Trophoblast cell (in vitro differentiated cells and primary cell): ENCODE results near the gene OGFOD2.
A peak's percentile ranks its signal among the peaks of the same experiment; 100 is the strongest.

Experiments
- DNase-seq, 2 donors: peaks; one replicate each; pipeline ENCODE4 v3.0.0-alpha.2; 2016
- H2AFZ ChIP-seq: 2 replicates; pipeline ENCODE4 v1.6.1; 2013; ENCODE audit warnings: low read length, moderate library complexity, mild to moderate bottlenecking; ENCODE audit not compliant: insufficient read depth, poor library complexity
- H2AK5ac ChIP-seq: 2 replicates; pipeline ENCODE4 v1.6.1; 2013; ENCODE audit warnings: mild to moderate bottlenecking, low read length
- H2BK120ac ChIP-seq: 2 replicates; pipeline ENCODE4 v1.6.1; 2013; ENCODE audit warnings: low read length, mild to moderate bottlenecking, moderate library complexity; ENCODE audit not compliant: insufficient read depth, poor library complexity
- H2BK12ac ChIP-seq: 2 replicates; pipeline ENCODE4 v1.6.1; 2013; ENCODE audit warnings: mild to moderate bottlenecking, low read length, moderate library complexity
- H2BK5ac ChIP-seq: 2 replicates; pipeline ENCODE4 v1.6.1; 2013; ENCODE audit warnings: low read length, low read depth, moderate library complexity, mild to moderate bottlenecking; ENCODE audit not compliant: poor library complexity
- H3K14ac ChIP-seq: 2 replicates; pipeline ENCODE4 v1.6.1; 2013; ENCODE audit warnings: mild to moderate bottlenecking, low read length
- H3K18ac ChIP-seq: 2 replicates; pipeline ENCODE4 v1.6.1; 2013; ENCODE audit warnings: mild to moderate bottlenecking, low read length
- H3K23ac ChIP-seq: 2 replicates; pipeline ENCODE4 v1.6.1; 2013; ENCODE audit warnings: low read length
- H3K27ac ChIP-seq: 2 replicates; pipeline ENCODE4 v1.5.1; 2013; ENCODE audit warnings: low read depth, mild to moderate bottlenecking, inconsistent platforms, low read length, moderate library complexity
- H3K27me3 ChIP-seq: 2 replicates; pipeline ENCODE4 v1.6.1; 2013; ENCODE audit warnings: inconsistent platforms, mild to moderate bottlenecking, low read length, moderate library complexity; ENCODE audit not compliant: insufficient read depth
- H3K36me3 ChIP-seq, 2 experiments: 1 replicate in 1 of 2; 2 replicates in 1 of 2; pipeline ENCODE4 v1.6.1; 2013; ENCODE audit warnings: low read length in 2 of 2, mild to moderate bottlenecking in 2 of 2, moderate library complexity in 1 of 2; ENCODE audit not compliant: insufficient read depth in 2 of 2, control insufficient read depth in 1 of 2
- H3K4ac ChIP-seq: 2 replicates; pipeline ENCODE4 v1.6.1; 2013; ENCODE audit warnings: low read depth, mild to moderate bottlenecking, low read length, moderate library complexity
- H3K4me1 ChIP-seq, 2 experiments: 1 replicate in 1 of 2; 2 replicates in 1 of 2; pipeline ENCODE4 v1.6.1; 2013; ENCODE audit warnings: low read length in 2 of 2, mild to moderate bottlenecking in 2 of 2, moderate library complexity in 1 of 2; ENCODE audit not compliant: insufficient read depth in 2 of 2, control insufficient read depth in 1 of 2
- H3K4me2 ChIP-seq: 2 replicates; pipeline ENCODE4 v1.6.1; 2013; ENCODE audit warnings: inconsistent platforms, mild to moderate bottlenecking, low read length, moderate library complexity
- H3K4me3 ChIP-seq: 2 replicates; pipeline ENCODE4 v1.5.1; 2013; ENCODE audit warnings: mild to moderate bottlenecking, low read depth, low read length, inconsistent platforms
- H3K79me1 ChIP-seq: one replicate; pipeline ENCODE4 v1.6.1; 2013; ENCODE audit warnings: low read length
- H3K79me2 ChIP-seq: 2 replicates; pipeline ENCODE4 v1.6.1; 2013; ENCODE audit warnings: low read length, mild to moderate bottlenecking; ENCODE audit not compliant: control insufficient read depth, insufficient read depth, poor library complexity
- H3K9ac ChIP-seq: 2 replicates; pipeline ENCODE4 v1.6.1; 2013; ENCODE audit warnings: mild to moderate bottlenecking, low read length
- H3K9me3 ChIP-seq: 2 replicates; pipeline ENCODE4 v1.6.1; 2013; ENCODE audit warnings: low read depth, mild to moderate bottlenecking, control low read depth, inconsistent platforms, low read length; ENCODE audit not compliant: insufficient read depth
- H4K12ac ChIP-seq: 2 replicates; pipeline ENCODE4 v1.6.1; 2013; ENCODE audit warnings: low read depth, mild to moderate bottlenecking, low read length, moderate library complexity
- H4K8ac ChIP-seq: 2 replicates; pipeline ENCODE4 v1.6.1; 2013; ENCODE audit warnings: low read depth, mild to moderate bottlenecking, low read length, moderate library complexity
- H4K91ac ChIP-seq: one replicate; pipeline ENCODE4 v1.6.1; 2013; ENCODE audit warnings: low read depth, mild to moderate bottlenecking, low read length, moderate library complexity
- WGBS: extraction: QIAGEN DNeasy Blood & Tissue Kit; methylation state at CpG from one replicate; pipeline ENCODE4 v1.1.7; 2013; ENCODE audit warnings: missing lambda C conversion rate; ENCODE audit not compliant: insufficient read length, insufficient coverage; ENCODE audit errors: extremely low coverage; 5-methylcytosine and 5-hydroxymethylcytosine counted together

OGFOD2 gene

GRCh38 chr12:122988036-122988435, 13.0 kb downstream of the OGFOD2 start:
- no peaks in the 10 kb centered on the region for H3K27me3 ChIP-seq
- no peak overlapping the region for H4K12ac ChIP-seq
- WGBS, result no CpG with 5 or more reads among the region's 13 CpGs

GRCh38 chr12:122988612-122989212, 13.7 kb downstream of the OGFOD2 start:
- no peaks in the 10 kb centered on the region for H3K79me2 ChIP-seq
- H2BK5ac ChIP-seq, result no peak overlapping the region
- H3K27me3 ChIP-seq, result no peaks in the 10 kb centered on the region
- no peak overlapping the region for H2AFZ ChIP-seq
- H3K79me1 ChIP-seq, result no peaks in the 10 kb centered on the region
- H3K27ac ChIP-seq, result no peak overlapping the region
- no peak overlapping the region for H2BK120ac ChIP-seq
- peaks cover 0 to 2% of the 10 kb centered on the region in 2 experiments for H3K36me3 ChIP-seq
- no peaks in the 10 kb centered on the region for H3K9me3 ChIP-seq
- no peak overlapping the region for H4K12ac ChIP-seq
- H3K4ac ChIP-seq, result no peak overlapping the region
- H3K23ac ChIP-seq, result no peak overlapping the region
- H3K4me3 ChIP-seq, result no peak overlapping the region
- H4K8ac ChIP-seq, result no peak overlapping the region
- H3K18ac ChIP-seq, result no peak overlapping the region
- no peak overlapping the region for H2AK5ac ChIP-seq
- H3K4me1 ChIP-seq, result peaks cover 0 to 2% of the 10 kb centered on the region in 2 experiments
- H3K4me2 ChIP-seq, result no peak overlapping the region
- H2BK12ac ChIP-seq, result no peak overlapping the region
- no peak for DNase-seq
- no peak overlapping the region for H3K9ac ChIP-seq
- H4K91ac ChIP-seq, result no peak overlapping the region
- no peak overlapping the region for H3K14ac ChIP-seq
- WGBS, result no CpG with 5 or more reads among the region's 21 CpGs

More at GRCh38 chr12:122988036-122988435, 13.0 kb downstream of the OGFOD2 start:
- Histone ChIP-seq H4K8ac (no peak overlapping the region), H2AK5ac (no peak overlapping the region), H2BK5ac (no peak overlapping the region), H3K18ac (no peak overlapping the region), H3K4me3 (no peak overlapping the region), H3K14ac (no peak overlapping the region), H3K79me1 (no peaks in the 10 kb centered on the region), H3K23ac (no peak overlapping the region), H4K91ac (no peak overlapping the region), H3K79me2 (no peaks in the 10 kb centered on the region), H3K4me2 (no peak overlapping the region), H2BK120ac (no peak overlapping the region), H3K4ac (no peak overlapping the region), H3K36me3 (peaks cover 4 to 6% of the 10 kb centered on the region in 2 experiments), H3K9me3 (no peaks in the 10 kb centered on the region), H2AFZ (no peak overlapping the region), H2BK12ac (no peak overlapping the region), H3K27ac (no peak overlapping the region), H3K9ac (no peak overlapping the region), H3K4me1 (peaks cover 0 to 2% of the 10 kb centered on the region in 2 experiments)
- DNase-seq, result peak in 1 of 2 donors; percentile 18

- Histone ChIP-seq H3K18ac (no peak overlapping the region), H2AFZ (no peak overlapping the region), H3K14ac (no peak overlapping the region), H2BK120ac (no peak overlapping the region), H2BK5ac (no peak overlapping the region), H3K9ac (no peak overlapping the region), H3K4ac (no peak overlapping the region), H3K79me1 (no peaks in the 10 kb centered on the region), H3K23ac (no peak overlapping the region), H3K4me1 (no peaks in the 10 kb centered on the region), H4K8ac (no peak overlapping the region), H3K9me3 (no peaks in the 10 kb centered on the region), H3K36me3 (peaks cover 0 to 2% of the 10 kb centered on the region in 2 experiments), H3K27me3 (no peaks in the 10 kb centered on the region), H4K12ac (no peak overlapping the region), H3K4me2 (no peak overlapping the region), H3K79me2 (no peaks in the 10 kb centered on the region), H2AK5ac (no peak overlapping the region), H3K27ac (no peak overlapping the region), H2BK12ac (no peak overlapping the region), H3K4me3 (no peak overlapping the region), H4K91ac (no peak overlapping the region)
- WGBS, result no CpG with 5 or more reads among the region's 10 CpGs
- no peak for DNase-seq
These were observed 14.3 kb downstream of the OGFOD2 start for GRCh38 chr12:122989225-122989839.

GRCh38 chr12:122989874-122990419, 14.9 kb downstream of the OGFOD2 start:
- H3K36me3 ChIP-seq, result no peaks in the 10 kb centered on the region
- no peak overlapping the region for H3K4me3 ChIP-seq
- no peaks in the 10 kb centered on the region for H3K27me3 ChIP-seq
- no peak overlapping the region for H2BK120ac ChIP-seq
- no peaks in the 10 kb centered on the region for H3K79me1 ChIP-seq
- no peak overlapping the region for H4K12ac ChIP-seq
- H3K4me2 ChIP-seq, result no peak overlapping the region
- no peak overlapping the region for H3K18ac ChIP-seq
- H2BK12ac ChIP-seq, result no peak overlapping the region
- H3K14ac ChIP-seq, result no peak overlapping the region
- H2AFZ ChIP-seq, result no peak overlapping the region
- H3K27ac ChIP-seq, result no peak overlapping the region
- no peak overlapping the region for H4K8ac ChIP-seq
- no peak overlapping the region for H3K23ac ChIP-seq
- H2BK5ac ChIP-seq, result no peak overlapping the region
- no peak overlapping the region for H4K91ac ChIP-seq
- H3K9ac ChIP-seq, result no peak overlapping the region
- H3K79me2 ChIP-seq, result no peaks in the 10 kb centered on the region
- no CpG with 5 or more reads among the region's 22 CpGs for WGBS
- no peaks in the 10 kb centered on the region for H3K9me3 ChIP-seq
- no peak for DNase-seq
- H3K4ac ChIP-seq, result no peak overlapping the region
- H3K4me1 ChIP-seq, result no peaks in the 10 kb centered on the region
- H2AK5ac ChIP-seq, result no peak overlapping the region
